Colonic mucosa (tissue), 4 donors: ENCODE measurements around the gene GAB2. TPM values are rescaled to one million over a fixed set of nuclear protein-coding genes. Genes with fewer than 3 reads are reported as not detected.

ENCODE experiments used
- DNase-seq: peaks from one replicate; pipeline ENCODE4 v3.0.0-alpha.2; 2020
- H3K27ac ChIP-seq: fragments of 200-600 bp; one replicate; pipeline ENCODE4 v1.8.0; 2021
- H3K27me3 ChIP-seq: fragments of 200-600 bp; one replicate; pipeline ENCODE4 v1.8.0; 2021
- H3K36me3 ChIP-seq: fragments of 200-600 bp; one replicate; pipeline ENCODE4 v1.8.0; 2021
- H3K4me1 ChIP-seq: fragments of 200-600 bp; one replicate; pipeline ENCODE4 v1.8.0; 2021; ENCODE audit warnings: mild to moderate bottlenecking
- H3K4me3 ChIP-seq: fragments of 200-600 bp; one replicate; pipeline ENCODE4 v1.8.0; 2021
- H3K9ac ChIP-seq, 2 donors: one replicate each; pipeline ENCODE4 v1.7.0; 2013; ENCODE audit warnings: control low read depth in 2 of 2, low read depth in 2 of 2, low read length in 2 of 2
- H3K9me3 ChIP-seq: fragments of 200-600 bp; one replicate; pipeline ENCODE4 v1.8.0; 2021
- CTCF ChIP-seq: fragments of 200-600 bp; IDR thresholded peaks from one replicate; pipeline ENCODE4 v1.8.0; 2022; ENCODE audit warnings: antibody characterized with exemption, mild to moderate bottlenecking
- intact Hi-C: fragments of 100-400 bp; cut with DNase I; formaldehyde crosslinking; loops from one replicate; pipeline ENCODE4 v1.14.1; 2022
- total RNA-seq, 2 donors: library from RNA; stranded (reverse); fragmentation: NEBNext Ultra II Directional in 1 of 2; extraction: Animal tissue kit (Norgen Biotek cat#: 25700) in 1 of 2; gene quantifications; one replicate each; pipeline ENCODE4 v1.2.1, GENCODE V29; 2021
- donor health status: healthy.
- donor health status: DM: no; HTN: no; CAD: no.
- donor health status: DM: no; HTN: no; CAD: no.

Gene GAB2
- total RNA-seq, 2 donors from 2014 or later: 20.0 to 21.1 TPM

DNA sequence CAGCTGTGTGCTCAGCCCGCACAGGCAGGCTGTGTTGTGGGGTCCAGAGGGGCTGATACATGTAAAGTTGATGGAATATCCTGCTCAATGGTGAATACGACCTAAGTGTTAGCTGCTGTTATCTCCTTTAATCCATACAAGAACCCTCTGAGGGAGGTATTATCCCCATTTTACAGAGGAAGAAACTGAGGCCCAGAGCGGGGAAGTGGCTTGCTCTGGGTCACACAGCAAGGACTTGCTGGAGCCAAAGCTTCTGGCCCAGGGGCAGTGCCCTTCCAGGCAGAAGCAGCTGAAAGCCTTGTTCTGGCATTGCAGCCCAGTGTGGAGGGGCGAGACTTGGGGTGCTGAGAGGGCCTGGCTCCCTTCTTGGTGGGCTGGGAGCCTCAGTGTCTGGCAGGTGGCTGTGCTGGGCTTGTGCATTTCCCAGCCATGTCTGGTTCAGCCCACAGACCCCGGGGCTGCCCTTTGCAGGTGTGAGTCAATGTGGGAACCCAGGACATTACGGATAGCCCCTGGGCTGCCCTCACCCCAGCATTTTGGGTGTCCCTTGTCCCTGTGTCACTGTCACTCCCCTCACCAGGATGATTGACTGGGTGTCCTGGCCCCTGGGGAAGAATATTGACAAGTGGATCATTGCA lies 218.5 kb downstream of the GAB2 start:
- no peaks in the 10 kb centered on the region for H3K36me3 ChIP-seq
- DNase-seq: no peak

GRCh38 chr11:78197816-78198215 lies 219.8 kb downstream of the GAB2 start:
- no peaks in the 10 kb centered on the region for H3K27me3 ChIP-seq
- intact Hi-C loops: no loop called here
- no peak overlapping the region for H3K9ac ChIP-seq
- no peak for TF ChIP-seq CTCF
- H3K4me1 ChIP-seq: no peaks in the 10 kb centered on the region
- H3K9me3 ChIP-seq: no peaks in the 10 kb centered on the region
- H3K36me3 ChIP-seq: no peaks in the 10 kb centered on the region
- no peak overlapping the region for H3K27ac ChIP-seq
- DNase-seq: no peak
- no peak overlapping the region for H3K4me3 ChIP-seq

More for the DNA sequence above, 218.5 kb downstream of the GAB2 start:
- Histone ChIP-seq H3K4me1 (no peaks in the 10 kb centered on the region), H3K27ac (no peak overlapping the region), H3K27me3 (no peaks in the 10 kb centered on the region), H3K9ac (no peak overlapping the region), H3K4me3 (no peak overlapping the region), H3K9me3 (no peaks in the 10 kb centered on the region)
- intact Hi-C loops: no loop called here
- no peak for TF ChIP-seq CTCF

GRCh38 chr11:78196661-78197091 lies 220.9 kb downstream of the GAB2 start:
- H3K27me3 ChIP-seq: no peaks in the 10 kb centered on the region
- TF ChIP-seq CTCF: no peak
- no peaks in the 10 kb centered on the region for H3K9me3 ChIP-seq
- no peaks in the 10 kb centered on the region for H3K36me3 ChIP-seq
- intact Hi-C loops: no loop called here
- no peak overlapping the region for H3K4me3 ChIP-seq
- DNase-seq: no peak
- no peak overlapping the region for H3K9ac ChIP-seq
- no peak overlapping the region for H3K27ac ChIP-seq
- no peaks in the 10 kb centered on the region for H3K4me1 ChIP-seq

DNA sequence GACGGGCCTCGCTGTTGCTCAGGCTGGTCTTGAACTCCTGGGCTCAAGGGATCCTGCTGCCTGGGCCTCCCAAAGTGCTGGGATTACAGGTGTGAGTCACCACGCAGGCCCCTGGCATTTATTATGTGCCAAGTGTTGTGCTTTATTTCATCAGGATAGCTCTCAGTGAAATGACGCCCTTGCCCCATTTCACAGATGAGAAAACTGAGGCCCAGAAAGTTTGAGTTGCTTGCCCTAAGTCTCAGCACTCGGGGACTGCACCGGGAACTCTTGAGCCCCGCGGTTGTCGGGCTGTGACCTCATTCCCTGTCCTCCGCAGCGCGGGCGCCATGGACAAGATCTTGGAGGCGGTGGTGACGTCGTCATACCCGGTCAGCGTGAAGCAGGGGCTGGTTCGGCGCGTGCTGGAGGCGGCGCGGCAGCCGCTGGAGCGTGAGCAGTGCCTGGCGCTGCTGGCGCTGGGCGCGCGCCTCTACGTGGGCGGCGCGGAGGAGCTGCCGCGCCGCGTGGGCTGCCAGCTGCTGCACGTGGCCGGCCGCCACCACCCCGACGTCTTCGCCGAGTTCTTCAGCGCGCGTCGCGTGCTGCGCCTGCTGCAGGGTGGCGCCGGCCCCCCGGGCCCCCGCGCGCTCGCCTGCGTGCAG lies 221.6 kb downstream of the GAB2 start:
- TF ChIP-seq CTCF: no peak
- Histone ChIP-seq H3K4me1 (no peaks in the 10 kb centered on the region), H3K27ac (no peak overlapping the region), H3K9me3 (no peaks in the 10 kb centered on the region), H3K27me3 (no peaks in the 10 kb centered on the region), H3K36me3 (no peaks in the 10 kb centered on the region), H3K9ac (no peak overlapping the region), H3K4me3 (no peak overlapping the region)
- DNase-seq: no peak
- intact Hi-C loops: no loop called here

DNA sequence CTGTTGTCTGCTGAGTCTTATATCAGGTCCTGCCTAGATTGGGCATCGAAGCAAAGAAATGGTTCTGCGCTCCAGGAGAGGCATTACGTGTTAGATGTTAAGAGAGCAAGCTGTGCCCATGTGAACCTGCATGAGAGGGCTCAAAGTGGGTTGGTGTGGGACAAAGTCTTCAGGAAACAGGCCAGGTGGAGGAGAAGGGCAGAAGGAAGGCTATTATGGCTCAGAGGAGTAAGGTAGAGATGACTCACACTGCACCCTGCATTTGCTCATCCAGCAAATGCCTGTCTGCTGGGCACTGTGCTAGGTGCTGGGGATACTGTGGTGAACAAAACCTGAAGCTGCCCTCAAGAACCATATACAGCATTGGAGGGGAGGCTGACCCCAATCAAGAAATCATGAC lies 223.1 kb downstream of the GAB2 start:
- no peak for TF ChIP-seq CTCF
- intact Hi-C loops: no loop called here
- Histone ChIP-seq H3K36me3 (no peaks in the 10 kb centered on the region), H3K4me3 (no peak overlapping the region), H3K4me1 (no peaks in the 10 kb centered on the region), H3K9ac (no peak overlapping the region), H3K27ac (no peak overlapping the region), H3K9me3 (no peaks in the 10 kb centered on the region), H3K27me3 (no peaks in the 10 kb centered on the region)
- DNase-seq: no peak
